GM12892 (cell line): Measurements from ENCODE around the gene ZNF771.

Experiments
- POLR2A ChIP-seq: IDR thresholded peaks from 2 replicates; pipeline ENCODE4 v1.6.1; 2011; ENCODE audit warnings: low read depth, low read length, control low read depth
- POLR2AphosphoS5 ChIP-seq: IDR thresholded peaks from 2 replicates; pipeline ENCODE4 v1.6.1; 2011; ENCODE audit warnings: low read depth, low read length, control low read depth
- TAF1 ChIP-seq: IDR thresholded peaks from 2 replicates; pipeline ENCODE4 v1.6.1; 2011; ENCODE audit warnings: low read depth, mild to moderate bottlenecking, control low read depth, low read length, borderline replicate concordance

DNA sequence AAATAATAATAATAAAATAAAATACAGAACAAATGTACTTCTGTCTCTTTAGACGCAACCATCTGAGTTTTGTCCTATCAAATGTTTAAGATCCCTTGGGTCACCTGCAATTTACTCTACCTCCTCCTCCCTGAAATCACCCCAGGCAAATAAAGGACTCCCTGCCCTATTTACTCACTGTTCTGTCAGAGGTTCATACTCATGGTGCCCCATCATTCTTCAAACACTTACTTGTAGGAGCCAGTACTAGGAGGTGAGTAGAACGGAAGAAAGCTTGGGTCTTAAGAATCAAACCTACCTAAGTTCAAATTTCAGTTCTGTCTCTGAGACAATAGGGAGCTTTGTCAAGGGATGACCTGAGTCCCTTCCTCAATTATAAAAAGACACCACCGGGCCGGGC, 40.9 kb upstream of the ZNF771 start:
- TF ChIP-seq POLR2AphosphoS5: no peak
- no peak for TF ChIP-seq POLR2A
- TF ChIP-seq TAF1: no peak
